Tongue (tissue), 2 donors: ENCODE results near the gene SHOX. TPM values are rescaled to one million over a fixed set of nuclear protein-coding genes. Genes with fewer than 3 reads are reported as not detected.
"Not testable (repeated sequence)": the region's sequence is repeated elsewhere in the genome, so short reads cannot be mapped to it uniquely, and the experiment has no call there.

Experiments
- DNase-seq: peaks from one replicate; pipeline ENCODE4 v3.0.0-alpha.2; 2015
- total RNA-seq: library from RNA; depleted of rRNA; stranded (reverse); fragments of >200 nt; gene quantifications from one replicate; pipeline ENCODE4 v1.2.3, GENCODE V29; 2014

SHOX gene
- total RNA-seq, result not detected

GRCh38 chrX:630612-631496 is at the start of gene SHOX:
SHOX (plus strand) TSS chrX:630791; CDS start chrX:630898, 107 bp downstream.
- DNase-seq, result no peak

- DNase-seq, result no peak
Observed at GRCh38 chrX:581066-581465, 49.5 kb upstream of the SHOX start.

- DNase-seq, result no peak
Observed at GRCh38 chrX:581720-582298, 48.8 kb upstream of the SHOX start.

GRCh38 chrX:584572-584971 is 46.0 kb upstream of the SHOX start:
- no peak for DNase-seq

GRCh38 chrX:585115-585808 is 45.3 kb upstream of the SHOX start:
- DNase-seq, result no peak

GRCh38 chrX:586351-586750 is 44.2 kb upstream of the SHOX start:
- no peak for DNase-seq

GRCh38 chrX:589261-589660 is 41.3 kb upstream of the SHOX start:
- DNase-seq, result not testable (repeated sequence)

- DNase-seq, result no peak
Observed at GRCh38 chrX:590693-591404, 39.7 kb upstream of the SHOX start.

GRCh38 chrX:599837-600715 is 30.5 kb upstream of the SHOX start:
- no peak for DNase-seq

- DNase-seq, result not testable (repeated sequence)
Observed at GRCh38 chrX:603029-603428, 27.6 kb upstream of the SHOX start.

- not testable (repeated sequence) for DNase-seq
Observed at GRCh38 chrX:604616-605015, 26.0 kb upstream of the SHOX start.

- DNase-seq, result not testable (repeated sequence)
Observed at GRCh38 chrX:608088-608487, 22.5 kb upstream of the SHOX start.

GRCh38 chrX:614136-614535 is 16.5 kb upstream of the SHOX start:
- no peak for DNase-seq

- no peak for DNase-seq
Observed at GRCh38 chrX:617401-617800, 13.2 kb upstream of the SHOX start.

- no peak for DNase-seq
Observed at GRCh38 chrX:617891-618290, 12.7 kb upstream of the SHOX start.

GRCh38 chrX:618304-618703 is 12.3 kb upstream of the SHOX start:
- not testable (repeated sequence) for DNase-seq

GRCh38 chrX:618761-619450 is 11.7 kb upstream of the SHOX start:
- no peak for DNase-seq

GRCh38 chrX:619451-619811 is 11.2 kb upstream of the SHOX start:
- no peak for DNase-seq

- no peak for DNase-seq
Observed at GRCh38 chrX:619812-620531, 10.6 kb upstream of the SHOX start.
